Upper lobe of left lung (tissue), 4 donors: ENCODE data around the gene HPCAL1.

Experiments used
- POLR2AphosphoS5 ChIP-seq, 2 donors: sonication (generic); formaldehyde crosslinking; IDR thresholded peaks; one replicate each; pipeline ENCODE4 v1.5.1; 2017; ENCODE audit warnings: antibody characterized with exemption in 2 of 2
- TF ChIP-seq, protein P1 (sequence below), 6 experiments: fragments of 450-650 bp in 4 of 6; fragments of 200-600 bp in 2 of 6; sonication (generic) in 2 of 6; IDR thresholded peaks; one replicate each; pipeline ENCODE4 v1.5.1; 2016 to 2019; ENCODE audit warnings: antibody characterized with exemption in 6 of 6

DNA sequence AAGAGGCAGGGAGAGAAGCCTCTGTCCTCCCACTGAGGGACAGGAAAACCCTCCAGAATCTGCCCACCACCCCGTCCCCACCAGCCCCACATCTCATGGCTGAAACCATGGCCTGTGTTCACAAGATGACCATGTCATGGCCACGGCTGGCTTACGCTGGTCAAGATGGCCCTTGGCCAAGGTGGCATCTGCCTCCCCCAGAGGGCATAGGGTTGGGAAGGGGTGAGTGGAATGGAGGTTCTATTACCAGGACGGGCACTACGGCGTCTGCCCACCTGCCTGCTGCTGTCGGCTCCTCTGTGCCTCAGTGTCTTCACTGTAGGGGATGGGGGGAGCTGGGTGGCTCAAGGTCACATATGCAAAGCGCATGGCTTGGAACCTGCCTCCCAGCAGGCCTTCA is 125.7 kb downstream of the HPCAL1 start:
- no peak for TF ChIP-seq POLR2AphosphoS5 (IDR thresholded peaks at IDR 0.05)
- TF ChIP-seq, protein P1, sequence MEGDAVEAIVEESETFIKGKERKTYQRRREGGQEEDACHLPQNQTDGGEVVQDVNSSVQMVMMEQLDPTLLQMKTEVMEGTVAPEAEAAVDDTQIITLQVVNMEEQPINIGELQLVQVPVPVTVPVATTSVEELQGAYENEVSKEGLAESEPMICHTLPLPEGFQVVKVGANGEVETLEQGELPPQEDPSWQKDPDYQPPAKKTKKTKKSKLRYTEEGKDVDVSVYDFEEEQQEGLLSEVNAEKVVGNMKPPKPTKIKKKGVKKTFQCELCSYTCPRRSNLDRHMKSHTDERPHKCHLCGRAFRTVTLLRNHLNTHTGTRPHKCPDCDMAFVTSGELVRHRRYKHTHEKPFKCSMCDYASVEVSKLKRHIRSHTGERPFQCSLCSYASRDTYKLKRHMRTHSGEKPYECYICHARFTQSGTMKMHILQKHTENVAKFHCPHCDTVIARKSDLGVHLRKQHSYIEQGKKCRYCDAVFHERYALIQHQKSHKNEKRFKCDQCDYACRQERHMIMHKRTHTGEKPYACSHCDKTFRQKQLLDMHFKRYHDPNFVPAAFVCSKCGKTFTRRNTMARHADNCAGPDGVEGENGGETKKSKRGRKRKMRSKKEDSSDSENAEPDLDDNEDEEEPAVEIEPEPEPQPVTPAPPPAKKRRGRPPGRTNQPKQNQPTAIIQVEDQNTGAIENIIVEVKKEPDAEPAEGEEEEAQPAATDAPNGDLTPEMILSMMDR (IDR thresholded peaks at IDR 0.05), result no peak
